SH-SY5Y (cell line): ENCODE data around the gene CAB39L.

Source experiments
- GATA2 ChIP-seq: IDR thresholded peaks from 2 replicates; pipeline ENCODE4 v1.6.1; 2011; ENCODE audit warnings: mild to moderate bottlenecking, low read depth, low read length
- GATA3 ChIP-seq: IDR thresholded peaks from 2 replicates; pipeline ENCODE4 v1.6.1; 2011; ENCODE audit warnings: low read depth, mild to moderate bottlenecking, low read length, moderate library complexity

CAB39L gene

DNA sequence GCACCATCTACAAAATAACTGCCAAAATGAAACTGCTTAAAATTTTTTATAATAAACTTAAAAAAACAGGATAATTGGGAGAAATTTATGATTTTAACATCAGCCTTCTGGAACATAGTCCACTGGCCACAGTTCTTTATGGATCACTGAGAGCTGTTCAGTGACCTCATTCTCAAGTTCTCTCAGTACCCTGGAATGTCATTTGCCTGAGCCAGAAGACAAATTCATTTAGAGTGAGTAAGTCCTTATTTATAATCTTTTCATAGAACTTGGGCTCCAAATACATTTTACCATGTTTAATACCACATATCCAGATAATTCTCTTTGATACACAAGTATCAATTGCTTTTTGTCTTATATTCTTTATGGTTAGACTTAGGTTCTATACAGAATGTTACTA is 87.6 kb downstream of the CAB39L start:
- TF ChIP-seq GATA3: no peak
- TF ChIP-seq GATA2: no peak

- TF ChIP-seq GATA2 (no peak), GATA3 (no peak)
Observed at GRCh38 chr13:49354719-49355118, 89.1 kb downstream of the CAB39L start.

DNA sequence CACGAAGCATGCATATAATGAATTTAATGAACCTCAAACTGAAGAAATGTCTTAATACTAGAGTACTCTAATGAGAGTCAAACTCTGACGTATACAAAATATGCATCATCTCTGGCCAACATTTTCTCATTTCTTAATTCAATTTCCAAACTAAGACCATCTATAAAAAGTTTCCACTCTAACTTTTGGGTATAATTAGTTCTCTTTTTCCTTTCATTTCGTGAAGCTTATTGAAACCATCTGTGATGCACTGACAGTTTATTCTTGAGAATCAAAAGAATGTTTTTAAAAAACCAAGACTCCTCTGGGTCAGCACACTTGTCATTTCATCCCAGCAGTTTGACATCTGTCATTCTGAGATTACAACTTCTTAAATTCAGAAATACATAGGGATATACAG is 90.0 kb downstream of the CAB39L start:
- no peak for TF ChIP-seq GATA3
- no peak for TF ChIP-seq GATA2

DNA sequence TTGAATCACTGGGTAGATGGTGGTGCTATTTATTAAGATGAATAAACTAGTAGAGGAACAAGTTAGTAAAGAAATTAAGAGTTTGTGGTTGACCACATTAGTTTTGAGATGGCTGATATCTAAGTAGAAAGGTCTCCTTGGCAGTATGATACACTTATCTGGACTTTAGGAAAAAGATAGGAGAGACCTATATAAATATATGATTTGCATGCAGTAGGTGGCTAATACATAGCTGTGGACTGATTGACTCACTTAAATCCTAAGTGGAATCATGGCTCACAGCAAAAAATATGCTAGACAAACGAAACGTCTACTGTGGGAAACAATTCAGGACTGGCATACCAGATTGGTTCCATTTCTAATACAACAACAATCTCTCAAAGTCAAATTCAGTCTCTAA is 92.0 kb downstream of the CAB39L start:
- TF ChIP-seq GATA3: no peak

DNA sequence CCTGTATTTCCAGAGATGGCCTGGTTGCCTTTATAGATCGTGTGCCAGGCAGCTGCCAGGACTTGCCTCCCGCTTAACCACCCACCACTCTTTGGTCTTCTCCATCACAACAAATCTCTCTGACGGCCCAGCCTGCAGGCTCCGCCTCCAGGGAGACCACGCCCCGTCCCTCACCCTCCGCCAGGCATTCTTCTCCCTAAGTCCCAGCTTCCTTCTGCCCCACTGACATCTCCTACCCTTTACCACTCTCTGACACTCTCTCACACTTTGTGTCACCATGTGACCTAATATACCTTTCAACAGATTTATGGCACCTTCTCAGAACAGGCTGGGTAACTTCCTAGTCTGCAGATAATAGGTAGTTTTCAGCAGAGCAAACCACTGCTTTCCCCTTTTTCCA is 95.1 kb downstream of the CAB39L start:
- TF ChIP-seq GATA2 (no peak), GATA3 (no peak)

DNA sequence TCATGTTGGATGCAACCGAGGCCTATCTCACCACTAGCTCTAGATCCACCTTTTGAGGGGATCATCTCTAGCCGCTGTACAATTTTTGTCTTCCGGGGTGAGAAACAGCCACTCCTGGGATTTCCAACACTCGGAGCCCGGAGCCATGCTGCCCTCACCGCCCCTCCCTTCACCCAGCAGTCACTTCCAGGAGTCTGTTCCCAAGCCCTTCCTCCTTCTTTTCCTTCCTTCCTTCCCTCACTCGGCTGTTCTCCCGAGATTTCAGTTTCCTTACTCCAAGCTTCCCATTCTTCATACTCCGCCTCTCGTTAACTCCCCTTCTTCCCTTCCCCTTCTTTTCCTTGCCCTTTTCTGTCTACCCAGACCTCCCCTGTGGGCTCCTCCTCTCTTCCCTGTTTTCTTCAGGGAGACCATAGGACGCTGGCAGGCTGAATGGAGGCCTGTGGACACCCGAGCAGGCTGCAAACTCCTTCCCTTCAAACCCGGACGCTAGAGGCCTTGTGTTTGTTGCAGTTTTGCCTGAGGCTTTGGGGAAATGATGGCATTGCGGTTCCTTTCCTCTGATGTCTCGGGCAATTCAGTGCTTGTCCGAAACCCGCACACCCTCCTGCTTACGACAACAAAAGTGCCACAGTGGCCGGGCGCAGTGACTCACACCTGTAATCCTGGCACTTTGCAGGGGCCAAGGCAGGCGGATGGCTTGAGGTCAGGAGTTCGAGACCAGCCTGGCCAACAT is 96.0 kb downstream of the CAB39L start:
- no peak for TF ChIP-seq GATA2
- TF ChIP-seq GATA3: no peak

- no peak for TF ChIP-seq GATA2
- TF ChIP-seq GATA3: no peak
Observed at GRCh38 chr13:49346460-49346859, 97.4 kb downstream of the CAB39L start.

- no peak for TF ChIP-seq GATA3
- no peak for TF ChIP-seq GATA2
Observed at GRCh38 chr13:49343731-49344130, 100.1 kb downstream of the CAB39L start.

DNA sequence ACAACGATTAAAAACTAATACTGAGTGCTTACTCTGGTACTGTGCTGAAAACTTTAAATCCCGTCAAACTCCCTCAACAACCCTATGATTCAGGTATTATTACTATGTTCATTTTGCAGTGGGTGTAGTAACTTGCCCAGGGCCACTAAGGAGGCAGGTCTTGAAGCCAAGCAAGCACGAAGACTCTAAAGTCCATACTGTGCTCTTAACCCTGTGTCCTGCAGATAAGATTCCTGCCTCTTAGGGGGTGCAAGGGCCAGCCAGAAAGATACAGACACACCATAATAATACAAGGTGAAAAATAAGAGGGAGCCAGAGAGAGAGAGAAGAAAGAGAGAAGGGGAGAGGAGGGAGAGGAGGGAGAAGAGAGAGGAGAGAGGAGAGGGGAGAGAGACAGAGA is 100.6 kb downstream of the CAB39L start:
- no peak for TF ChIP-seq GATA3
- no peak for TF ChIP-seq GATA2

- TF ChIP-seq GATA3 (no peak), GATA2 (no peak)
Observed at GRCh38 chr13:49342454-49342853, 101.4 kb downstream of the CAB39L start.

DNA sequence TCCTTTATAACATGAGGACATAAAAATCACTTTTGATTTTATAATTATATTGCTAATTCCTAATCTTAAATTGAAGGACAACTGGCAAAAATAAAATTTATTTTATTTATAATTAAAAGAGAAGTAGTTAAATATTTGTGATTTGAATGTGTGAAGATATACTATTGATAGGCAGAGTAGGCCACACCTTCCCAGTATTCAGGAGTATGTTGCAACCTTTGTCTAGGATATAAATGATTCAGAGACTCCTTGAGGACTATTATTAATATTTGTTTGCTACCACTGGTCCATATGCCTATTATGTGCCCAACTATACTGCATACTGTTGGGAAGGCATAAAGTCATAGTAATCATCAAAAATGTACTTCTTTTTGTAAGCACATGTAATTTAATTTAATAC is 101.9 kb downstream of the CAB39L start:
- TF ChIP-seq GATA3: no peak
- TF ChIP-seq GATA2: no peak

DNA sequence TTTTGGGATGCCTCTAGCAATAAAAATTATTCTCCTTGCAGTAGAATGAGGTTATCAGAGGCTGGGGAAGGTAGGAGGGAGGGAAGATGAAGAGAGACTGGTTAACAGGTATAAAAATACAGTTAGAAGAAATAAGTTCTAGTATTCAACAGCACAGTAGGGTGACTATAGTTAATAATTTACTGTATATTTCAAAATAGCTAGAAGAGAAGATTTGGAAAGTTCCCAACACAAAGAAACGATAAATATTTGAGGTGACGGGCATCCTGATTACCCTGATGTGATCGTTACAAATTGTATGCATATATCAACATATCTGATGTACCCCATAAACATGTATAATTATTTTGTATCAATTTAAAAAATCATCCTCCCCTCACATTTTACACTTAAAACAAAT is 102.3 kb downstream of the CAB39L start:
- no peak for TF ChIP-seq GATA3

GRCh38 chr13:49340161-49340560 is 103.7 kb downstream of the CAB39L start:
- TF ChIP-seq GATA2: no peak
- TF ChIP-seq GATA3: no peak

- TF ChIP-seq GATA2: no peak
- no peak for TF ChIP-seq GATA3
Observed at GRCh38 chr13:49336655-49337054, 107.2 kb downstream of the CAB39L start.

GRCh38 chr13:49330546-49330864 is 113.4 kb downstream of the CAB39L start:
- TF ChIP-seq GATA2: no peak
- TF ChIP-seq GATA3: no peak
